ENCODE results near the gene SETD4. TPM values are rescaled to one million over a fixed set of nuclear protein-coding genes. Genes with fewer than 3 reads are reported as not detected.

Gene SETD4
- total and polyA plus RNA-seq, 2 of the 13 experiments (the other 11 are each of a cell fraction or from before 2014, with no cell fraction given): 7.1 to 14.4 TPM

- ChIA-PET CTCF (ENCODE audit: low intra/inter-chr PET ratio, low total read pairs) (no interaction called here), POLR2A (no interaction called here)
- ATAC-seq (no peak), FAIRE-seq (no peak), DNase-seq (ENCODE audit: low spot score) (no peak)
- no peak overlapping the region for H2AFZ ChIP-seq (ENCODE audit: low read length)
- no peaks in the 10 kb centered on the region for H4K20me1 ChIP-seq (ENCODE audit: insufficient read depth, low read length)
- in situ Hi-C loops (cut with HindIII; ENCODE audit: extremely low pct_ligation_motif_present, low pct_unique_long_range_greater_than_20kb): no loop called here
- H3K27me3 ChIP-seq (ENCODE audit: control insufficient read depth in 1 of 2, insufficient read depth in 2 of 2, low read length in 2 of 2): peaks cover 0 to 2% of the 10 kb centered on the region in 2 experiments; a peak in 2 of 5 replicates
- intact Hi-C loops (cut with micrococcal nuclease; ENCODE audit: unreplicated experiment): loop anchor here (10.0 kb wide), 1 partner anchor 1138 kb away; no protein-coding TSS in a partner anchor
- no peaks in the 10 kb centered on the region for H3K9me3 ChIP-seq (ENCODE audit: low read length)
- no peaks in the 10 kb centered on the region for H3K79me2 ChIP-seq (ENCODE audit: insufficient read depth, low read length)
- peaks cover 2% of the 10 kb centered on the region; the same call in 1 of the 2 replicates for H3K4me1 ChIP-seq (ENCODE audit: insufficient read depth, low read length)
- H3K27ac ChIP-seq (ENCODE audit: extremely low read length, insufficient read depth, low read length): no peak overlapping the region
- no TSS peak for BruUV-seq (replicated peaks)
- no peak overlapping the region for H3K9ac ChIP-seq (ENCODE audit: insufficient read depth, low read depth, low read length)
- H3K4me2 ChIP-seq (ENCODE audit: low read depth, low read length): no peak overlapping the region; the same call in 1 of the 2 replicates
- no peaks in the 10 kb centered on the region for H3K36me3 ChIP-seq (replicated peaks in 1 of 2; ENCODE audit: control insufficient read depth in 1 of 2, insufficient read depth in 2 of 2, low read length in 2 of 2)
- no peak for TF ChIP-seq ZNF549 (CRISPR knock-in tag; IDR thresholded peaks at IDR 0.05)
- TF ChIP-seq ZNF704 (CRISPR knock-in tag; IDR thresholded peaks at IDR 0.05; ENCODE audit: borderline replicate concordance): no peak
- no peak for TF ChIP-seq ISL2 (CRISPR knock-in tag; IDR thresholded peaks at IDR 0.05)
- no peak for TF ChIP-seq SMC3 (IDR thresholded peaks at IDR 0.05; ENCODE audit: low read length)
- no peak for TF ChIP-seq HHEX (CRISPR knock-in tag; IDR thresholded peaks at IDR 0.05)
- TF ChIP-seq TFAP4 (IDR thresholded peaks at IDR 0.05; ENCODE audit: borderline replicate concordance, low read depth): no peak
- no peak for TF ChIP-seq FOSL1 (CRISPR knock-in tag; IDR thresholded peaks at IDR 0.05; ENCODE audit: borderline replicate concordance)
- no peak for TF ChIP-seq ARHGAP35 (CRISPR knock-in tag; IDR thresholded peaks at IDR 0.05; ENCODE audit: borderline replicate concordance)
- TF ChIP-seq NFE2L2 (IDR thresholded peaks at IDR 0.05; ENCODE audit: low read length): no peak
- TF ChIP-seq ZNF501 (CRISPR knock-in tag; IDR thresholded peaks at IDR 0.05): no peak
- no peak for TF ChIP-seq ZNF18 (CRISPR knock-in tag; IDR thresholded peaks at IDR 0.05; ENCODE audit: insufficient replicate concordance)
- TF ChIP-seq MEF2D (CRISPR knock-in tag; IDR thresholded peaks at IDR 0.05): no peak
- WGBS (ENCODE audit: low lambda C conversion rate): 38% methylated on average over 3 of the region's 3 CpGs
- no peak overlapping the region for H3K4me3 ChIP-seq (replicated peaks in 1 of 3; ENCODE audit: insufficient read depth in 1 of 3, low read depth in 2 of 3, low read length in 3 of 3)
Measured at GRCh38 chr21:36023092-36023480, 37.2 kb downstream of the SETD4 start.

All from HepG2 (cell line).